Osteoblast (primary cell): ENCODE data around the gene B4GALNT3. TPM values are rescaled to one million over a fixed set of nuclear protein-coding genes. Genes with fewer than 3 reads are reported as not detected.
A peak's percentile ranks its signal among the peaks of the same experiment; 100 is the strongest.

Source experiments
- DNase-seq: peaks from one replicate; pipeline ENCODE4 v3.0.0; 2011; ENCODE audit warnings: low spot score, mixed read lengths; ENCODE audit not compliant: insufficient read length; ENCODE audit errors: missing footprints
- H2AFZ ChIP-seq: 2 replicates; pipeline ENCODE4 v1.6.0; 2011; ENCODE audit warnings: mild to moderate bottlenecking, low read length
- H3K27ac ChIP-seq: 2 replicates; pipeline ENCODE4 v1.5.1; 2011; ENCODE audit warnings: mild to moderate bottlenecking, low read depth, low read length, moderate library complexity
- H3K27me3 ChIP-seq: 2 replicates; pipeline ENCODE4 v1.6.0; 2012; ENCODE audit warnings: mild to moderate bottlenecking, control low read depth, inconsistent platforms, low read length, moderate library complexity; ENCODE audit not compliant: insufficient read depth
- H3K36me3 ChIP-seq: 2 replicates; pipeline ENCODE4 v1.5.1; 2011; ENCODE audit warnings: mild to moderate bottlenecking, low read length, control low read depth, moderate library complexity; ENCODE audit not compliant: insufficient read depth
- H3K4me1 ChIP-seq: 2 replicates; pipeline ENCODE4 v1.5.1; 2011; ENCODE audit warnings: mild to moderate bottlenecking, low read length, control low read depth, moderate library complexity; ENCODE audit not compliant: insufficient read depth
- H3K4me2 ChIP-seq: 2 replicates; pipeline ENCODE4 v1.6.0; 2011; ENCODE audit warnings: mild to moderate bottlenecking, low read length; ENCODE audit not compliant: insufficient read depth
- H3K4me3 ChIP-seq: fragments of 200-600 bp; sonication (generic); 3 replicates; pipeline ENCODE4 v1.5.1; 2012; ENCODE audit warnings: mild to moderate bottlenecking, low read length, inconsistent platforms; ENCODE audit not compliant: insufficient read depth
- H3K79me2 ChIP-seq: 2 replicates; pipeline ENCODE4 v1.6.0; 2012; ENCODE audit warnings: mild to moderate bottlenecking, low read length, control low read depth, inconsistent platforms; ENCODE audit not compliant: insufficient read depth
- H3K9me3 ChIP-seq: 2 replicates; pipeline ENCODE4 v1.5.1; 2011; ENCODE audit warnings: low read depth, low read length, control low read depth
- H4K20me1 ChIP-seq: 2 replicates; pipeline ENCODE4 v1.6.0; 2012; ENCODE audit warnings: mild to moderate bottlenecking, low read length, control low read depth; ENCODE audit not compliant: insufficient read depth
- CTCF ChIP-seq: IDR thresholded peaks from 2 replicates; pipeline ENCODE4 v1.5.1; 2011; ENCODE audit warnings: mild to moderate bottlenecking, low read depth, low read length, moderate library complexity; ENCODE audit errors: extremely low read depth
- total RNA-seq: library from RNA; depleted of rRNA; stranded (reverse); fragments of >200 nt; gene quantifications from 2 replicates; pipeline ENCODE4 v1.2.3, GENCODE V29; 2012

B4GALNT3 gene
- total RNA-seq, 1 donor: 0.36 TPM

GRCh38 chr12:513446-513845 is 53.7 kb downstream of the B4GALNT3 start:
- Histone ChIP-seq H3K27me3 (peaks cover 23% of the 10 kb centered on the region), H3K27ac (no peak overlapping the region), H2AFZ (no peak overlapping the region), H3K4me2 (no peak overlapping the region), H3K36me3 (no peaks in the 10 kb centered on the region), H3K4me1 (no peaks in the 10 kb centered on the region), H4K20me1 (no peaks in the 10 kb centered on the region), H3K9me3 (no peaks in the 10 kb centered on the region), H3K79me2 (no peaks in the 10 kb centered on the region), H3K4me3 (no peak overlapping the region)
- DNase-seq: no peak
- TF ChIP-seq CTCF: no peak

- no peaks in the 10 kb centered on the region for H4K20me1 ChIP-seq
Measured at GRCh38 chr12:517538-517937, 57.8 kb downstream of the B4GALNT3 start.

GRCh38 chr12:520119-520518 is 60.4 kb downstream of the B4GALNT3 start:
- H3K9me3 ChIP-seq: no peaks in the 10 kb centered on the region
- no peaks in the 10 kb centered on the region for H3K4me1 ChIP-seq
- DNase-seq: no peak
- peaks cover 49% of the 10 kb centered on the region for H3K27me3 ChIP-seq
- H4K20me1 ChIP-seq: no peaks in the 10 kb centered on the region
- H3K27ac ChIP-seq: no peak overlapping the region
- H3K4me2 ChIP-seq: no peak overlapping the region
- no peak overlapping the region for H3K4me3 ChIP-seq
- H3K36me3 ChIP-seq: no peaks in the 10 kb centered on the region
- no peak for TF ChIP-seq CTCF
- no peak overlapping the region for H2AFZ ChIP-seq
- no peaks in the 10 kb centered on the region for H3K79me2 ChIP-seq

More at GRCh38 chr12:517538-517937, 57.8 kb downstream of the B4GALNT3 start:
- H3K79me2 ChIP-seq: no peaks in the 10 kb centered on the region
- H3K9me3 ChIP-seq: no peaks in the 10 kb centered on the region
- H3K27ac ChIP-seq: no peak overlapping the region
- peaks cover 49% of the 10 kb centered on the region for H3K27me3 ChIP-seq
- H3K4me3 ChIP-seq: no peak overlapping the region
- H3K4me1 ChIP-seq: no peaks in the 10 kb centered on the region
- no peak overlapping the region for H2AFZ ChIP-seq
- no peak for TF ChIP-seq CTCF
- DNase-seq: peak; percentile 46
- no peaks in the 10 kb centered on the region for H3K36me3 ChIP-seq
- H3K4me2 ChIP-seq: no peak overlapping the region

- Histone ChIP-seq H3K4me2 (no peak overlapping the region), H3K4me3 (no peak overlapping the region), H3K27me3 (peaks cover 35% of the 10 kb centered on the region), H4K20me1 (no peaks in the 10 kb centered on the region), H3K4me1 (no peaks in the 10 kb centered on the region), H3K9me3 (no peaks in the 10 kb centered on the region), H3K36me3 (no peaks in the 10 kb centered on the region), H2AFZ (no peak overlapping the region), H3K27ac (no peak overlapping the region), H3K79me2 (no peaks in the 10 kb centered on the region)
- no peak for TF ChIP-seq CTCF
- DNase-seq: peak; percentile 17
Measured at GRCh38 chr12:522692-523378, 63.1 kb downstream of the B4GALNT3 start.
